IPS DF 19.7 (cell line): Measurements from ENCODE around the gene SLC27A4.

Experiments used
- DNase-seq: peaks from one replicate; pipeline ENCODE4 v3.0.0-alpha.2; 2013; ENCODE audit warnings: low read depth, low spot score

The SLC27A4 gene

DNA sequence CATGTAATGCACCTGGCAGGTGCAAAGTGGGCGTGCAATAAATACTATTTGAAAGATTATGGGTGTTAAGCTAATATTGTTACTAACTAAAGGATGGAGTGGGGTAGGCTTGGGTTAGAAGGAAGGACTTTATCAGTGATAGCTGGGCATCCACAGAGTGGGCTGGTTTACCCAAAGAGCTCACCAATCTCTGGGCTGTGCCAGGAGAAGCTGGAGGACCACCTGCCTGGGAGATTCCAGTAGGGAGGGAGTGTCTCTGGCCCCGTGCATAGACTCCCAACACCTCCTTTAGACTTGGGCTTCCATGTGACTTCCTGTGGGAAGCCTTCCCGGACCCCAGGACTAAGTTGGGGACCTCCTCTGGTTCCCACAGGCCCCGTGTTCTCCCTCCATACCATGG, 25.2 kb downstream of the SLC27A4 start:
- no peak for DNase-seq

DNA sequence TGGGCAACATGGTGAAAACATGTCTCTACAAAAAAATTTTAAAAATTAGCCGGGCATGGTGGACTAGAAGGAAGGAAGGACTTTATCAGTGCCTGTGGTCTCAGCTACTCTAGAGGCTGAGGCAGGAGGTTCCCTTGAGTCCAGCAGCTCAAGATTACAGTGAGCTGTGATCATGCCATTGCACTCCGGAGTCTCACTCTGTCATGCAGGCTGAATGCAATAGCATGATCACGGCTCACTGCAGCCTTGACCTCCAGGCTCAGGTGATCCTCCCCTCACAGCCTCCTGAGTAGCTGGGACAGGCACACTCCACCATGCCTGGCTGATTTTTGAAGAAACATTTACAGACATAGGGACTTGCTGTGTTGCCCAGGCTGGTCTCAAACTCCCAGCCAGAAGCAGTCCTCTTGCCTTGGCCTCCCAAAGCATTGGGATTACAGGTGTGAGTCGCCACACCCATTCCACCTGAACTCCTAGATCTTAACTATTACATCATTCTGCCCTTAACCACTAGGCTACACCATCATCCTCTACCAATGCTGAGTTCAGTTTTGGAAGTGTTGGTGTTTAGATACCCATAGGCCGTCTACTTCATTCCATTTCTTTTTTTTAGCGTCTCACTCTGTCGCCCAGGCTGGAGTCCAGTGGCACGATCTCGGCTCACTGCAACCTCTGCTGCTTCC, 28.8 kb downstream of the SLC27A4 start:
- no peak for DNase-seq

DNA sequence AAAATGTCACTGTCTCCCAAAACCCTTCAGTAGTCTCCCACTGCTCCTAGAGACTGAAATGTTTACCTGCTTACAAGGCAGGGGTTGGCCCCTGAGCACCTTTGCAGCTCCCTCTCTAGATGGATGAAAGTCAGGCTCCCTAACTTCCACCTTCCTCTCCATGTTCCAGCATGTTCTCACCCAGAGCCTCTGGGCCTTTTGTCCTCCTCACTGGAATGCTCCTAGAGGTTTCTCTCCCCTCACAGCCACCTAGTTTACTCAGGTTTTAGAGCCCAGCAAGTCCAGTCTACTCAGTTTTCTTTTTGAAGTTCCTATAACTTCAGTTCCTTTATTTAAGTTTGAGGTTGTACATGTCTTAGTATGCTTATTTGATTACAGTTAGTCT, 30.0 kb downstream of the SLC27A4 start:
- no peak for DNase-seq

DNA sequence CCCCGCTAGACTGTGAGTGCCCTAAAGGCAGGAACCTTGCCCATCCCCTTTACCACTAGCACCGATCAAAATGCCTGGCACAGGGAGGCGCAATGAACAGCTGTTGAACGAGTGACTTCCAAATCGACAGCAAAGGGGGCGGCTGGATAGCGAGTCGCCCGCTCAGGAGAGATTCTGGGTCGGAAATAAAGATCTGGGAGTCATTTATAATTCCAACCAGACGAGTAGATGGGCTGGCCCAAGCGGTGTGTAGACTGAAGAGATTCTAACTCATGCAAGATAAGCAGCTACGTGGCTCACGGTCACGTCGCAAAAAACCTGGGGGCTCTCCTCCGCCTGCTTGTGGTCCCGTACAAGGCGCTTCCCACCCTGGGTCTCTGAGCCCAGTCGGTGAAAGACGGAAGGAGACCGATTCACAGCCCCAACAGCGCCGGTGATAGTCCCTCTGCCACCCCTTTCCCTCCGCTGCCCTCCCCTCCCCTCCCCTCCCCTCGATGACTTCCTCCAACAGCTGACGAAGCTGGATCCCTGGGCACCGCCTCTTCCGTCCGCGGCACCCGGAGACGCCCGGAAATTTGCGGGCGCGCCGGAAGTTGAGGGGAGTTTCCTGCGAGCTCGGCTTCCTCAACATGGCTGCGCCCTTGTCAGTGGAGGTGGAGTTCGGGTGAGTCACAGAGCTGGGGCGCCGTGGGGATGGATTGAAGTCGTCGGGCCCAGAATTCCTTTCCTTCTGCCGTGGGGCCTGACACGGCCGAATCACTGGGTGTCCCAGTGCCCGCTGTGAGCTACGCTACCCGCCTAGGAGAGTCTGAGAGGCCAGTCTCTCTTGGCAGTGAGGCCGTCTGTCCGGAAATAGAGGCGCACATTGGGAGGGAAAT, 30.7 kb downstream of the SLC27A4 start, which contains the start of gene URM1:
Gene URM1, plus strand, starts transcription at position 623 of the 878 bp plus-strand sequence. Its CDS starts 7 bp downstream, at position 630.
- DNase-seq = peak; percentile 82

DNA sequence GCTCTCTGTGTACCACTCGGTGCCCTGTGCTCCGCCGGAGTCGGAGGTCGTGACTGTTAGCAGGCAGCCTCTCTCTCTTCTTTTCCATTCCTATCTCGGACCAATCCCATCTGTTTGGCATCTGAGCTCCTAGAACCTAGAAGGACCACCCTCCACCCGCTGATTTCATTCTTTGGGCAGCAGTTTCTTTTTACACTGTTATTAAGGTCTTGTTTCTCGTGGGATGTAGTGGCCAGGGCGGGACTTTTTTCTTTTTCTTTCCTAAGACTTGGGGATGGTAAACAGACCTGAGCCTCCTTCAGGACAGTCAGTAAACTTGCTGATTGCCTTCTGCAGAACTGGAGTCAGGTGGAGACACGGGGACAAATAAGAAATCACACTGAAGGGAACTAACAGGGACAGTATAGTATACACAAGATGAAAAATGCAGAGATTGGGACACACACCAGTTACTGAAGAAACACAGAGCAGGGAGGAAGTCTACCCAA, 31.3 kb downstream of the SLC27A4 start:
- DNase-seq = no peak

DNA sequence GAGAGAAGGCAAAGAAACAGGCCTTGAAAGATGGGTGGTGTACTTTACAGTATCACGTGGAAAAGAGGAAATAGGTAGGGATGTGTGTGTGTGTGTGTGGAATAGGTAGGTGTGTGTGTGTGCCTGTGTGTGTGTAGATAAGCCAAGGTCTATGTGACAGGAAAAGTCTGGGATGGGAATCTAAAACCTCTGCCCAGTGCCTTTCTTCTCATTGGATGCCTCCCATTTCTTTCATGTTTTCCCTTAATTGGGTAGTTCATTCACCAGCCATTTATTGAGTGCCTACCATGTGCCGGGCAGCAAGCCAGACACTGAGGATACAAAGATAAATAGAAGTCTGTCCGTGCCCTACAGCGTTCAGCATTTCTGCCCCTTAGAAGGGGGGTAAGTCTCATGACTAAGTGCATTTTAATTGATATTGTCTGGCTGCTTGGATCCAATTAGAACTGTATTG, 31.9 kb downstream of the SLC27A4 start:
- no peak for DNase-seq

DNA sequence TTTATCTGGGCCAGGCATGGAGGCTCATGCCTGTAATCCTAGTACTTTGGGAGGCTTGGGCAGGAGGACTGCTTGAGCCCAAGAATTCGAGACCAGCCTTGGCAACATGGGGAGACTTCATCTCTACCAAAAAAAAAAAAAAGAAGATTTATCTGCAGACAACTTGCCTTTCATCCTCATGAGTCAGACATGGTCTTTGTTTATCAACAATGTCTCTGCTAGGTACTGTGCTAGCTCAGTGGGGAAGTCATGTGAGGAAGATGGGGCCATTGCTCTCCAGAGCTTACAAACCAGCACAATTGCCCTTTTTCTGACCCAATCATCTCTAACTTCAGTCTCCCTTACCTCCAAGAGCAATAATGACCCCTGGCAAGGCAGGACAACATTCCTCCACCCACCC, 32.5 kb downstream of the SLC27A4 start:
- DNase-seq = no peak

DNA sequence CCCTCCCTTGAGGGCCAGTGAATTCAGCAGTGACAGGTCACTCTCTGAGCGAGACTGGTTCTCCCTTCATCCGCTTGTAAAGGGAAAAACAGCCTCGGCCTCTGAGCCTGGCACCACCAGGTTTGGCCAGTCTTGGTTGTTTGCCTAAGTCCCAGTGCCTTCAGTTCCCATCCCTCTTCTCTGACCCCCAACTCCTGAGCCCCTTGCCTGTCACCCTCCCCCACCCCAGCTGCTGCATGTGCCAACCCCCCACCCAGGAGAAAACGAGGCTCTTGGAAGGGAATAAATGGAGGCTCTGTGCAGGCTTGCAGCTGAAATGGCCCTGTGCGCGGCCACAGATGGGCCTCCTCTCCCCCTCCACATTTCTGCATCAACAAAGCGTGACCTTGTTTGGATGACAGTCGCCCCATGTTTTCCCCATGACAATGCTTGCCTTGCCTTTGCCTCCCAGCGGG, 33.9 kb downstream of the SLC27A4 start:
- no peak for DNase-seq

DNA sequence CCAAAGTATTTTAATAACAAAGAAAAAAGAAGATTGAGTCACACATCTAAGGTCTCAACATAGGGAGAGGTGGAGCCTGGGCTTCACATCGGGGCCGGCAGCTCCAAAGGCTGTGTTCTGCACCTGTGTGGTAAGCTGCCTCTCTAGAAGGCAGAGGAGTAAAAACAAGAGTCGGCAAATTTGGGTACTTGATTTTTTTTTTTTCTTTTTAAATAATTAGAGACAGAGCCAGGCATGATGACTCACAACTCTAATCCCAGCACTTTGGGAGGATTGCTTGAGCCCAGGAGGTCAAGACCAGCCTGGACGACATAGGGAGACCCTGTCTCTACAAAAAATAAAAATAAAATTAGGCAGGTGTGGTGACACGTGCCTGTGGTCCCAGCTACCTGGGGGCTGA, 35.5 kb downstream of the SLC27A4 start:
- DNase-seq = no peak

DNA sequence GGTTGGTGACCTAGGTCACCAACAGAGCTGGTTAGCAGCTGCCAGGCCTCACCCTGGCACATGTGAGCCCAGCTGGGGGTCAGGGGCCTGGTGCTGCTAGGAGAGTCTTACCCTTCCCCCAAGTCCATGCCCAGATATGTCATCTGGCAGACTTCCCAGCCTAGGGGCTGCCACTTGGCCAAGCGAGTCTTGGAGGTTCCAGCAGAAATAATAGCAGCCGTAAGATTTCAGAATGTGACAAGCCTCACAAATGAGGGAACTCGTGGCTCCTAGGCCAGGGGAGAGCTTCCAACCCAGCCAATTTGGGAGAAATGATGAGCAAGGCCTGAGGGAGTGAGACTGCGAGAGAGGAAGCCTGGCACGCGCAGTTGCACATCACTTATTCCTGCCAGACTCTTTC, 41.9 kb downstream of the SLC27A4 start:
- no peak for DNase-seq

DNA sequence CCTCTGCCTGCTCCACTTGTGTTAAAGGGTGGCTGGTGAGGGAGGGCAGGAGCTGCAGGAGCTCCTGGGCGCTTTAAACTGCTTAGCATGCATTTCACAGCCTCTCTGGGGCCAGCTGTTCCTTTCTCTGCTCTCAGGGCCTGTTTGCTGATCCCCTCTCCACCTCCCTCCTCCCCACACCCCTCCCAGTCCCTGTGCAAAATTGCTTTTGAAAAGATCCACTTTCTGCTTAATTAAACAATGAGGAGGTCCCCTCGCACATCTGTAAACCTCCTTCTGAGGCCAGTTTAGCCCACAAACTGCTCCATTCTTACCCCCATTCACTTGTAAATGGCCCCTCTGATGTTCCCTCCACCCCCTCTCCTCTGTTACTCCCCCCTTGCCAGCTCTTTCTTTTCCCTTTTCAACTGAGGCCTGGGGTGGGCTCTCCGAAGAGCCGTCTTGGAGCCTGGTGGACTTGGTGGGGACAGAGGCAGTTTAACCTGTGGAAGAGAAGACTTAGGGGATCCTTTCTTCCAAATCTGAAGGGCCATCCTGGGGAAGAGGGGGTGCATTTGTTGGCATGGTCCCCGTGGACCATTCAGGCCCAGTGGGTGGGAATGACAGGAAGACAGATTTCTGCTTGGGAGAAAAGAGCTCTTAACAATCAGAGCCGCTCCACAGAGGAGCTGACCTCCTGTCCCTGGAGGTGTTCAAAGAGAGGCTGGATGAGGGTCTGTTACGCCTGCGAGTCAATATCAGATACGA, 42.9 kb downstream of the SLC27A4 start:
- DNase-seq = peak; percentile 94

DNA sequence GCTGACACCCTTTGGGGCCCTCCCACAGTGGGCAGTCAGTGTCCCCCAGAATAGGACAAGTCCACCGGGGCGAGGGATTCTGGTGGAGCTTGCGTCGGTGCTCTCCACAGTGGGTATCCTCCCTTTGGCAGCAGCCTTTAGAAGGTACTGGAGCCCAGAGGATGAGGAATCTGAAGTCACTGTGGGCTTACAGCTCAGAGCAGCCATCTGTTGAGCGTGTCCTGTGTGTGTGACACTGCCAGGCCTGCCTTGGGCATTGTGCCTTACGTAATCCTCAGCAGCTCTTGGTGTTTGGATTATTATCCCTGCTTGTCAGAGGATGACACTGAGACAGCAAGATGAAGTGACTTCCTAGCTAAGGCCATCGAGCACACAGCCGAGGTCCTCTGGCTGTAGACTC, 43.5 kb downstream of the SLC27A4 start:
- DNase-seq = no peak

DNA sequence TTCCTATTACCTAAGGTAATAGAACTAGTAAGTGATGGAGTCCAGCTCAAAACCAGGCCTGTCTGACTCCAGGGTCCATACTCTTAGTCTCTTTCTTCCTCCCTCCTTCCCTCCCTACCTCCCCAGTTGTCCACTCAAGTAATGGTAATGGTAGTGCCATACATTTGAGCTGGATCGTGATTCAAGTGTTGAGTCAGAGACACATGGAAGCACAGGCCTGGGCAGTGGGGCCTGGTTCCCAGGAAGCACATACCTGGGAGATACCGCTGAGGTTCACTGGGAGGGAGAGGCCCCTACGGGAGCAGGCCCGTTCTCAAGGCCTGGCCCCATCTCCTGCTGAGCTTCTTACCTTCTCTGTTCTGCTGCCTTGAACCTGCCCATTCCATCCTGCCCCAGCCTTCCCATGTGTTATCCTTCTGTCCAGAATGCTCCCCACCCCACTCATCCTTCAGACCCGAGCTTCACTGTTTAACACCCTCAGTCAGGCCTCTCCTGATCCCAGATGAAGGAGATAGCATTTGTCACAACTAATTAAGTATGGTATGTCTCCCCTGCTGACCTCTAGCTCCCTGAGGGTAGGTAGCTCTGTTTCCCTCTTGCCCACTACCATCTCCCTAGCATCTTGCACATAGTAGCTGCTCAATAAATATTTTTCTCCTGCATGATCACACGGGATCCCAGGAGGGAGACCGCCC, 44.6 kb downstream of the SLC27A4 start:
- no peak for DNase-seq

DNA sequence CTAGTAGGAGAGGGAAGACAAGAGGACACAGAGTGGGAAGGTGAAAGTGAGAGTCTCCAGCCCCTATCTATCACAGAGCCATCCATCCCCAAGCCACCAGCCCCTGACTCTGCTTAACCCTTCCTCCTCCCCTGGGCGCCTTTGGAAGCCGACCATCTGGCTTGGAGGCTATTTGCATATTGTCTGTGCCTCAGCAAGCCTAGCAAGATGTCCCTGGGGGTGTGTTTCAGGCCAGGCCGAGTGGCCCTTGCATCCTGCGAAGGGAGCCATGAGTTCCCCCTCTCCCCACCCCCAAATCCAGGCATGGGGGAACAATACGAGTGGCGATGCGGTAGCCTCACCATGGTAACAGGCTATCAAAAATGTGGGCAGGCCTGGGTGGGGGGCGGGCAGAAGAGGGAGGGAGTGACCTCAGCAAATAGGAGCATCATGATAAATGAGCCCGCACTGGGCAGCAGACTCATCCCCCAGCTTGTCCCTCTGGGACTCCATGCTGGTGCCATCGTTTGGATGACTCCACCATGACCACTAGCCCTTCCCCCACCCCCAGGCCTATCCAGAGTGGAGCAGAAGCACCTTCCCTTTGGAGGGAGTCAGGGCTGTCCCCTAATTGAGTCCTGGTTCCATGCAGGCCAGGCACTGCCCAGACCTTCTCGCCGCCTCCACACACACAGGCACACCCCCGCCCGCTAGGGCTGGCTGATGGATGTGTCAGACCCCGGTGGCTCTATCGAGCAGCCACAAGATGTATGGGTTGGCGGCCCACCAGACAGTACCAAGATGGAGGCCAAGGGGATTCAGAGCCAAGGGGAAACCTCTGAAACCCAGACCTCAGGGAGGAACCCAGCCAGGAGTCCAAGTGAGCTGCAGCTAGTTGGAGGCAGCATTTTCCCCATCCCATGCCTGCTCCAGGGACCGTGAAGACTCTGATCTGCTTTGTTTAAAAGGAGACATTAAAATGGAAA, 45.5 kb downstream of the SLC27A4 start:
- DNase-seq = no peak

DNA sequence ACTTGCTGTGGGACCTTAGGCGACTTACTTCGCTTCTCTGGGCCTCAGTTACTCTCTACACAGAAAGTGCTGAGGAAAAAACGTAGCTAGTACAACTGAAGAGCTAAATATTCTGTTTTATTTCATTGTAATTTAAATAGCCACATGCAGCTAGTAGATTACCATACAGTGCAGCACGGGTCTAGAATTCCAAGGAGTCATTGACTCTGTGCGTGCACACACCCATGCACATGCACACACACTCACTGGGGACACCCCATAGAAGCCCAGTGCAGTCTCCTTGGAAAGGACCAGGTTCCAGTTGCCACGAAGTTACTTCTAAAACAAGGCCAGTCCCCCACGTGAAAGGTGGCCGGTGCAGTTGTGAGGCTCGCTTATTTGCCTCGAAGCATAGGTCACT, 47.8 kb downstream of the SLC27A4 start:
- no peak for DNase-seq

DNA sequence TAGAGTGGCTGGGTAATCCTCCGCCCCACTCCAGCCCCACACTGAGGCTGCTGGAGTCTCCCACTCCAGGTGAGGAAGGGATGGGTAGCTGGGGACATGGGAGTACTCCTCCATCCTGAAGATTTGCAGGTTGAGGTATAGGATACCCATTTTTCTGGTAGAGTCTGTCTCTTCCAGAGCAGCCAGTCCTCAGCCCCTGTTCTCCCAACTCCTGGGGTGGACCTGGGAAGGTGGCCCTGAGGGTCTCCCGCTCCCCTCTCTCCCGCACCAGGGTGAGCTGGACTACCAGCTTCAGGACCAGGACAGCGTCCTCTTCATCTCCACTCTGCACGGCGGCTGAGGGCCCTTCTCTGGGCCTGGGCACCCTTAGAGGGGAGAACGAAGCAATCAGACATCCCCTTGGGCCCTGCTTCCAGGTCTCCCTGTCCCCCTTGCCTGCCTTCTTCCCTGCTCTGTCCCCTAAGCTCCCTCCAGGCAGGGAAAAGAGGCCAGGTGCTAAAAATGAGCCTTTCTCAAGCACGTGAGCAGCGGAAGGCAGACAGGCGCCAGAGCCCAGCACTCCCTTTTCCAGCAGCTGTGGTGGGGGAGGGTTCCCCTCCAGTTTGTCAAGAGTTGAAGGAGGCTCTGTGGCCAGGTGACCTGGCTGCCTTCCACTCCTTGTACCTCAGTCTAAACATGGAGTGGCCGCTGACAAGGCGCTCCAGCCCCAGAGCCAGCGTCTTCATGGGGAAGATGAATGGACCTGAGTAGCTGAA, 49.2 kb downstream of the SLC27A4 start:
- no peak for DNase-seq

DNA sequence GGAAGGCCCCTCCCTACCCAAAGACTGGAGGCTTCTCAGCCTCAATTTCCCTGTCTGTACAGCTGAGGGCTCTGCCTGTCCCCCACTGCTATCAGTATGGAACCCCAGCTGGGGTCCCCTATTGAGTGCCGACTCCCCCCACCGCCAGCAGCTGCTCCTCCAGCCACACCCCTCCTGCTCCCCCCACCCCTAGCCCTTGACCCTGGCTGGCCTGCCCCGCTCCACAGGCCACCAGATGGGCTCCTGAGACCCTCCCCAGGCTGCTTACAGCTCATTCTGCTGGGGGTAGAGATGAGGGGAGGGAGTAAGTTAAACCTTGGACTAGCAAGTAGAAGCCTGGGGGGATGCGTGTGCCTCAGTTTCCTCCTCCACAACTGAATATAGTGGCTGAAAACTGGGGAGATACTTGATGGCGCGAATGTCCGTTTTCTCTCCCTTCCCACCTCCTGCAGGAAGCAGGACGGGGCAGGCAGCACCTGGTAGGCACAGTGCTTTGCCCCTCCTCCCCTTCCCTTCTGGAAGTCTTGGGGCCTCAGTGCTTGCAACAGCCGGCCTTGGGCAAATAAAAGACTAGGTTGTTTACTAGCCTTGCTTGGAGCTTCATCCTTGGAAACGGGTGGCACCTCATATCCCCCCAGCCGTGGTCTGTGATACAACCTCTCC, 50.0 kb downstream of the SLC27A4 start:
- no peak for DNase-seq

DNA sequence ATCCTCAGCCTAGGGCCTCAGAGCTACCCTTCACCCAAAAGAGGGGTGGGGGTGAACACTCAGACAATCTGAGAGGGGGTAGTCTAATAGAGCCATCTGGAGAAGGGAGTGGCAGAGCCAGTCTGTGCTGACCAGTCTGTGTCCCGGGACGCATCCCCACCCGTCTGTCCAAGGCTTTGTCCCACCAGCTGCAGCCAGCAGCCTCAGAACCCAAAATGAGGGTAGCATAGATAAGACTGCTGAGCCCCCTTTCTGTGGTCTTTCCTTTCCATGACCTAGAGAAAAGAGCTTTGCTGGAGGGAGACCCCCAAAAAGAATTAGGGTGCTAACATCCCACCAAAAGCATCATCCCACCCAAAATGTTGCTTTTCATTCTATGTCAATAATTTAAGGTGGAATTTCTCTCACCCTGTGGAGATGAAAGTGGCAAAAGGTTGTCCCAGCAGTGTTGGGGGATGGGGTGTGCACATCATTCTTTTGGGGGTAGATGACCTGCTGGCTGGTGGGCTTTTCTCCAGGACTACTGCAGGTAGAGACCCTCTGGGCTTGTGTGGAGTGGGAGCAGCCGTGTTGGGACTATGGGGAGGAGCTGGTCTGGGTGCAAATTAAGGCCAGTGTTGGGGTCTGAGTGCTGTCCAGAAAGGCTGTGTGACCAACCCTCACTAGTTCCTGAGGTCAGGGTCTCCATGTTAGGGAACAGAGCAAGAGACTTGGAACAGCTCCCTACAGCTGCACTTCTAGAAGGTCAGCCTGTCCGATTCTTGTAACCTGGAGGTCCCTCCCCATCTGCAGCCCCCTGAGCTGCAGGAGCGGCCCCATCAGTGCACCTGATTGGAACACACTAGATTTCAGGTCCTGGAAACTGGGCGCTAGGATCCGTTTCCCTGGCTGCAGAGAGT, 50.7 kb downstream of the SLC27A4 start:
- DNase-seq = no peak
